Measurements from ENCODE around the gene GPR39.

GPR39 gene

GRCh38 chr2:132414081-132414480, 2.5 kb upstream of the GPR39 start:
- no peak for DNase-seq (ENCODE audit: low spot score)

- no peak for DNase-seq (ENCODE audit: low spot score)
Observed at GRCh38 chr2:132415256-132415914, 1.2 kb upstream of the GPR39 start.

DNA sequence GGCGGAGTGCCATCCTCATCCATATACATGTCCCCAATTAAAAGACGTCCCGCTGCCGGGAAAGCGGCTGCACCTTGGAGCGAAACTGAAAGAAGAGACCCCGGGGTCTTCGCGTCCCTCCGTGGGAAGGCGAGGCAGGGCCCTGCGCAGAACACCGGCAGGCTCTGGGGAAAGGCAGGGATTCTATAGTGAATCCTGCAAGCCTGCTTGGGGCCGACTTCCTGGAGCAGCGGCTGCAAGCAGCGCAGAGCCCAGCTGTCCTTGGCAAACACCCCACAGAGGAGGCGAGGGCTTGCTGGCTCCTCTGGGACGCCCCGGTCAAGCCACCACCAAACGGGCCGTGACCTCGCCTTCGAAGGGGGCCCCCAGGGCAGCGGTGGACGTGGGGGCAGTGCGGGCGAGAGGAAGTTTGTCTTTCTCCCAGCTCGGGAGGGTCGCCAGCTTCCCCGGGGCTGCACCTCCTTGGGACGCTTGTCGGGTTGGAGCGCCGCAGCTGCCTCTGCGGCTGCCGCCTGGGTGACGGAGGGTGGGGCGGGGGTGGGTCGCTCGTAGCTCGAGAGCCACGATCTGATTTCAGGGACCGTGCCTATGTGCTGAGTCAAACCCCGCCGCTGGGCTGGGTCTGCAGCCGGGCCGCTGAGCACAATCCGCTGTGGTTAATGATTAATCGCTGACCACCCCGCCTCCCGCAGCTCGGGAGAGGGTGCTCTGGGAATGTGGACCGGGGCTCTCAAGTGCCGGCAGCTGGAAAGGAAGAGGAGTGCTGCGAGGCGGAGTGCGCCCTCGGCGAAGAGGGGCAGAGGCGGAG, 486 bp upstream of the GPR39 start:
- DNase-seq (ENCODE audit: low spot score) = no peak

GRCh38 chr2:132417430-132418035, 928 bp downstream of the GPR39 start:
- no peak for DNase-seq (ENCODE audit: low spot score)

GRCh38 chr2:132419235-132419634, 2.6 kb downstream of the GPR39 start:
- no peak for DNase-seq (ENCODE audit: low spot score)

- no peak for DNase-seq (ENCODE audit: low spot score)
Observed at GRCh38 chr2:132419941-132420340, 3.3 kb downstream of the GPR39 start.

GRCh38 chr2:132420816-132421805, 4.5 kb downstream of the GPR39 start:
- no peak for DNase-seq (ENCODE audit: low spot score)

- no peak for DNase-seq (ENCODE audit: low spot score)
Observed at GRCh38 chr2:132422736-132423135, 6.1 kb downstream of the GPR39 start.

- DNase-seq (ENCODE audit: low spot score) = no peak
Observed at GRCh38 chr2:132424526-132425121, 8.0 kb downstream of the GPR39 start.

- DNase-seq (ENCODE audit: low spot score) = no peak
Observed at GRCh38 chr2:132426033-132426432, 9.4 kb downstream of the GPR39 start.

- no peak for DNase-seq (ENCODE audit: low spot score)
Observed at GRCh38 chr2:132426656-132427055, 10.1 kb downstream of the GPR39 start.

DNA sequence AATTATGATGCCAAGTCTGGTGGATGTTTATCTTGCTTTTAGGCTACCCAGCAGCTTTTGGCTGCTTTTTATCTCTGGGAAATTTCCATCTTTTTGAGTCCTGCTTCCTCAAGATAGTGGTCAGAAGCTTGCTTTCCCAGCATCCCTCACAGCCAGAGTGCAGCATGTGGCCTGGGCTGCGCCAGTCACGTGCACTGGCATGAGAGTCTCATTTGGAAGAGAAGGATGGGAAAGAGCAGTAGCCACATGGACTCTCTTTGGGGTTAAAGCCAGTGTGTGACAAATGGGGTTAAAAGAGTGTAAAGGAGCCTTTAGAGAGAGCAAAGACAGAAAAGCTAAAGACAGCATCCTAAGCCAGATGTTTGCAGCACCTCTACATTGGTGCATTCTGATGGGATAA, 12.7 kb downstream of the GPR39 start:
- no peak for DNase-seq (ENCODE audit: low spot score)

DNA sequence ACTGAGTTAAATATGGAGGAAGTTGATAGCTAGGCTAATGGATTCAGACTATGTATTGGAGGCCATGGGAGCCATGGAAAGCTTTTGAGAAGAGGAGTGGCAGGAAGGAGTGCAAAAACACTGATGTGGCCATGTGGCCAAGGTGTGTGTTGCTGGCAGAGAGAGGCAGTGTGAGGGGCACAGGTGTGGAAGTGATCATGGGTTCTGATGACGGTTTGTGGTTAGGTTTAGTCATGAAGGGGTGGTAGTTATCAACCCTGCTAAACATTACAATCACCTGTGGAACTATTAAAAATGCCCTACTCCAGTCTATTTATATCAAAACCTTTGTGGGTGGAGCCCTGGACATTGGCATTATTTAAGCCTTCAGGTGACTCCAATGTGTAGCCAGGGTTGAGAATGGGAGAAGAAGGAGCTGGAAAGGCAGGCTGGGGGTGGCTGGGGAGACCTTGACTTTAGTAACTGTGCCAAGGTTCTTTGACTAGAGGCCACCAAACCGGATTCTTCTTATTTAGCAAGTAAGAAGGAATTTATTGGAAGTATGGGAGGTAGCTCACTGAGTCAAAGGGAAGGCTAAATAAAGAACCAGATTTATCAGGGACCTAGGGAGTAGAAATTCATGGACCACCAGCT, 13.5 kb downstream of the GPR39 start:
- no peak for DNase-seq (ENCODE audit: low spot score)

DNA sequence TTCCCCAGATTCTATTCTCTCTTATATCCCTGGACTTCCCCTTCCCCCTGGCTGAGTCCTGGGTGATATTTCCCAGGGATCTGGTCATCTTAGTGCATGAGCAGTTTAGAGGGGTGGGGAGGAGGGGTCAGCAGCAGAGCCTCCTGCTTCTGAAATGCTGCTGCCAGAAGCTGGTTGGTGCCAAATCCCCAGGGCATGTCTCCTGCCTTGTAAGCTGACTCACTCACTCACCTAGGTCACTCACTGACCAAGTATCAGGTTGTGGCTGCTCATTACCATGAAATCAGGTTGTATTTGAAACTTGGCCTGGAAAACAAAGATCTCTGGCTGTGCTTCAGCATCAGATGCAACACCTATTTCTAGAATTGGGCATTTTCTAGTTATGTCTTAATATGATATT, 14.3 kb downstream of the GPR39 start:
- no peak for DNase-seq (ENCODE audit: low spot score)

GRCh38 chr2:132437852-132438669, 21.5 kb downstream of the GPR39 start:
- no peak for DNase-seq (ENCODE audit: low spot score)

- no peak for DNase-seq (ENCODE audit: low spot score)
Observed at GRCh38 chr2:132438691-132439090, 22.1 kb downstream of the GPR39 start.

DNA sequence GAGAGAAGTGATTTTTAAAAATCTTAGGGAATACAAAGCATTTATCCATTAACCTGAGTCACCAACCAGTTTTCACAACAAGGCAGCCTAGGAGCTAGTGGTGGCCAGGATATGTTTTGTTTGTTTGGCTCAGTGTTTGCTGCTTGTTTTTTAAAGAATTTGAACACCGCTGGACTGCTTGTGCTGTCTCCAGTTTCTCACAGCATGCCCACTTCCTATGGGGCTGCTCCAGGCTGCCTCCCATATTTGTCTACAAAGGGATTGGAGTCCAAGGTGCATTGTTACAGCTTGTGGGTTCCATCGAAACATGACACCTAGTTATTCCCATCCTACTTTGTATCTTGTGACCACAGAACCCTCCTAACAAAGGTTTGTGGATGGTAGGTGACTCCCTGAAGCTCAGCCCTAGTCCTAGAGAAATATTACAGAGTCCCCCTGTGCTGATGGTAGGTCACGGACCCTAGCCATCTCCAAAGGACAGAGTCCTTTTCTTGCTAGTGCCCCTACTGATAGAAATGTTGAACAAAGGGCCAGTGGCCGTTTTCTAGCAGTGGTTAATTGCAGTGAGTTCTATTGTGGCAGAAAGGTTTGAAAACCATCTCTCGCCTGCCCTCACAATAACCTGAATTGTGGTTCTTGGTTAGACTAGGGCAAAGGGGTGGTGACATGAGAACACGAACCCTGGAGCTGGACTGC, 23.2 kb downstream of the GPR39 start:
- DNase-seq (ENCODE audit: low spot score) = no peak

DNA sequence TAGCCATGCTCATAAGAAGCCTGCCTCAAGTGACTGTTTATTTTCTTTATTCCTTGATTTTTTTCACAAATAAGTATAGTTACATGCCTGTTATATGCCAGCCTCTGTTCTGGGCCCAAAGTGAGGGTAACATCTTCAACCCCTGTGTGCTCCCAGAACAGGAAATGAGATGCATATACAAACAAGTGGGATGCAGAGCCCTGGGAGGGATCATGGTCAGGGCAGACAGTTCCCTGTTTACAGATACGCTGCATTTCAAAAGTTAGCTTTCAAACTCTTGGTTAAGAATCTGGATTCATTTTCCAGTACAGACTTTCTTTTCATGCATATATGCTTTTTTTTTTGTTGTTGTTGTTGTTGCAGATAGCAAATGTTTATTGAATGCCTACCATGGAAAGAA, 24.4 kb downstream of the GPR39 start:
- DNase-seq (ENCODE audit: low spot score) = no peak

DNA sequence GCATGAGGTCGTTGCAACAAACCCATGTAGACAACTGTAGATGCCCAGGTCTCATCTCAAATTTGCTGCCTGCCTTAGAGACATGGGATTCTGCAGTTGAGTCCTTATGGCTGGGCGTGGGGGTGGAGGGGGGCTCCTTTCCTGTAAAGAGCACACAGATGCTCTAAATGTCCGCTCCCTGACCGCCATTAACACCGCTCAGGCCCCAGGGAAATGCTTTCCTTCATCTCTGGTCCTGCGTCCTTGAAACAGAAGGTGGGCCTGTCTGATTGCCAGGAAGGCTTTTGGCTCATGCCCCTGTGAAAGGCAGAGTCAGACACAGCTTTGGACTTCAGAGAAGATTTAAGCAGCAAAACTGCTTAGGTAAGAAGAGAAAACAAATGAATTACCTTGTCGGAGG, 25.7 kb downstream of the GPR39 start:
- no peak for DNase-seq (ENCODE audit: low spot score)

DNA sequence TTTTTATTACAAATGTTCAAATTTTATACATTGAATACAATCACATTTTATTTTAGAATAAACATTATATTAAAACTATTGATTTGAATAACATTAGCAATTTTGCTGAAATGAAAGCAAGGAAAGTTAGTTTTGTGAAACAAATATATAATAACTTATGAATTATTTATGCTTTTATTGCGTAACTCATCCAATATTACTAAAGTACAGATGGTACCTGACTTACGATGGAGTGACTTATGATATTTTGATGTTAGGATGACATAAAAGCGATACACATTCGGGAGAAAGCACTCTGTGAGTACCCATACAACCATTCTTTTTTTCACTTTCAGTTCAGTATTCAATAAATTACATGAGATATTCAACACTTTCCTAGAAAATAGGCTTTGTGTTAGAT, 26.5 kb downstream of the GPR39 start:
- DNase-seq (ENCODE audit: low spot score) = no peak

Measured in activated CD4-positive, alpha-beta T cell treated with anti-CD3 and anti-CD28 coated beads, Interleukin-2, Interleukin-4, amounts not matched to agents 100 ng/mL and 50 ng/mL, durations not matched to agents 16 hours and 8 hours (primary cell).